AG04449 (cell line): ENCODE results near the gene LRRC18.

Experiments used
- CTCF ChIA-PET: fragments of 350-600 bp; formaldehyde crosslinking; extraction: SDS; loops from one replicate; lab custom pipeline; 2021; ENCODE audit warnings: antibody characterized with exemption; lab: Yijun Ruan, JAX
- POLR2A ChIA-PET: fragments of 400-600, 350-600 bp; formaldehyde crosslinking; extraction: SDS; loops from one replicate; lab custom pipeline; 2020; ENCODE audit warnings: antibody characterized with exemption, inconsistent platforms; lab: Yijun Ruan, JAX
- DNase-seq: peaks from one replicate; pipeline ENCODE4 v3.0.0-alpha.2; 2010; ENCODE audit warnings: low read depth, low spot score
- H3K4me3 ChIP-seq: 2 replicates; pipeline ENCODE4 v1.5.1; 2011; ENCODE audit warnings: low read depth, mild to moderate bottlenecking, control low read depth, low read length
- CTCF ChIP-seq: IDR thresholded peaks from one replicate; pipeline ENCODE4 v1.5.1; 2011; ENCODE audit warnings: mild to moderate bottlenecking, moderate library complexity, low read length, control low read depth, inconsistent platforms; ENCODE audit not compliant: insufficient read depth; ENCODE audit errors: missing control alignments

Gene LRRC18

DNA sequence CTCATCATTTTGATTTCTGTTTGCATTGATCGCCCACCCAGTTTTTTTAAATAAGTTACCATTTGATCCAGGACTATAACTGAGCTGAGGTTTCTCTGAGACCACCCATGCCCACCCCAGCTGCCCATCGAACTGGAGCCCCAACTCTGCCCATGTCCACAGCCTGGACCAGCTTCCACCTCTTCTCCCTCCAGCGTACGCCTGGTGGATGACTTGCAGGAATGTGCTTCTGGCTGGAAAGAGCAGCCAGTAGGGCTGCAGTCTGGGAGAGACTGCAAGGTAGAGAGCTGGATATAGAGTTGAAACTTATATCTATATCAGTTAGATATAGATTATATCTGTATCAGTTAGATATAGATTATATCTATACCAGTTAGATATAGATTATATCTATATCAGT lies 25.8 kb upstream of the LRRC18 start:
- DNase-seq = no peak
- CTCF ChIA-PET = interaction anchor here (1.2 kb wide), 1 partner anchor 15 kb away, joined by 3 read pairs; no protein-coding TSS in a partner anchor
- TF ChIP-seq CTCF = no peak
- no peak overlapping the region for H3K4me3 ChIP-seq
- POLR2A ChIA-PET = no interaction called here

GRCh38 chr10:48964038-48964437 lies 24.4 kb upstream of the LRRC18 start:
- no peak for TF ChIP-seq CTCF
- CTCF ChIA-PET = no interaction called here
- no peak overlapping the region for H3K4me3 ChIP-seq
- DNase-seq = no peak
- POLR2A ChIA-PET = no interaction called here

- no peak for DNase-seq
- H3K4me3 ChIP-seq = no peak overlapping the region
- TF ChIP-seq CTCF = no peak
- ChIA-PET CTCF (no interaction called here), POLR2A (no interaction called here)
Observed at GRCh38 chr10:48958598-48959190, 19.1 kb upstream of the LRRC18 start.

- ChIA-PET POLR2A (no interaction called here), CTCF (no interaction called here)
- no peak overlapping the region for H3K4me3 ChIP-seq
- DNase-seq = no peak
- TF ChIP-seq CTCF = no peak
Observed at GRCh38 chr10:48957361-48958151, 17.9 kb upstream of the LRRC18 start.

DNA sequence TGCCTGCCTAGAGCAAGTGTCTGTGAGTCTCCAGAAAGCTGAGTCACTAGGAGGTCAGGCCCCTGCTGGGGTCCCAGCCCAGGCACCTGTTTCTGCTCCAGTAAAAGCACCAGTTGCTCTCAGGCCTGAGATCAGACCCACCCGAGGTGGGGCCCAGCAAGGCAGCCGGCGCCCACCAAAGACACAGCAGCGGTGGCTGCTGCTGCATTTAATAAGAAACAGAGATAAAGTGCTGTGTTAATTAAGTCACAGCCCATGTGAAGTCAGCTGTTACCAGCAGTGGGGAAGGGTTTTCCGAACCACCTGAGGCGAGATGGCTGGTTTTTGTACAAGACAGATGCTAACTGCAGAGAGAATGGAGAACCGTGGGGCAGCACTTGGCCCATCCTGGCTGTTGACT lies 12.1 kb upstream of the LRRC18 start:
- H3K4me3 ChIP-seq = no peak overlapping the region
- no peak for TF ChIP-seq CTCF
- ChIA-PET POLR2A (no interaction called here), CTCF (interaction anchor here (0.7 kb wide), 1 partner anchor 54 kb away, joined by 3 read pairs; no protein-coding TSS in a partner anchor)
- no peak for DNase-seq

- no peak overlapping the region for H3K4me3 ChIP-seq
- POLR2A ChIA-PET = no interaction called here
- CTCF ChIA-PET = no interaction called here
- no peak for DNase-seq
- TF ChIP-seq CTCF = no peak
Observed at GRCh38 chr10:48948470-48949037, 8.9 kb upstream of the LRRC18 start.
